ENCODE results near the gene ERI3.

Gene ERI3, protein sequence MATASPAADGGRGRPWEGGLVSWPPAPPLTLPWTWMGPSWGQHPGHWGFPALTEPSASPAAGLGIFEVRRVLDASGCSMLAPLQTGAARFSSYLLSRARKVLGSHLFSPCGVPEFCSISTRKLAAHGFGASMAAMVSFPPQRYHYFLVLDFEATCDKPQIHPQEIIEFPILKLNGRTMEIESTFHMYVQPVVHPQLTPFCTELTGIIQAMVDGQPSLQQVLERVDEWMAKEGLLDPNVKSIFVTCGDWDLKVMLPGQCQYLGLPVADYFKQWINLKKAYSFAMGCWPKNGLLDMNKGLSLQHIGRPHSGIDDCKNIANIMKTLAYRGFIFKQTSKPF

DNA sequence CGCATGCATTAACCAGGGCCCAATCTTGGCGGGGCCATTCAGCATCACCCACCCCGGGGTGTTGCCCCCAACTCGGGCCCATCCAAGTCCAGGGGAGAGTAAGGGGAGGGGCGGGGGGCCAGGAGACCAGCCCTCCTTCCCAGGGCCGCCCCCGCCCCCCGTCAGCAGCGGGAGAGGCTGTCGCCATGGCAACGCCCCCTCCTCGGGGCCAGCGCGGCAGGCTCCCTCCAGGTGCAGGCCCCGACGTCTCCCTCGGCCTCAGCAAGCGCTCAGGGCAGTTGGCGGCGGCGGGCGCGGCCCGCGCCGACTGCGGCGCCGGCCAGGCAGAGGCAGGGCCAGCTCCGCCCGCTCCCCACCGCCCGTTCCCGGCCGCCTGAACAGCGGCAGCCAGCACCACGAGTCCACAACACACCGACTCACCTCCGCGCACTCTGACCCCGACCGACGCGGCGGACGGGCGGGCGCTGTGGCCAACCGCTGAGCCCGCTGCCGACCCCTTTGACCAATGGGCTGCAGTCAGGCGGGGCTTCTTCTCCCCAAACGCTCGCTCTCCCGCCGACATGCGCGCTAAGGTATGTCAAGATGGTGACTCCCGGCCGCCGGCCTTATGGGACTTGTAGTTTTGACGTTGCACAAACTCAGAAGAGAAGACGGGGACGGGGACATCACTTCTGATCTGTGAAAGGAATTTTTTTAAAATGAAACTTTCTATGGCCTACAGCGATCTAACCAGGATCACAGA is at the start of gene ERI3:
Gene ERI3 (minus strand): TSS at position 418 of the 742 bp plus-strand sequence. CDS start 231 bp downstream, at position 187.
- no peaks in the 10 kb centered on the region for H3K9me3 Mint-ChIP-seq
- no peaks in the 10 kb centered on the region for H3K27me3 Mint-ChIP-seq
- peaks cover 49% of the 10 kb centered on the region for H3K4me1 Mint-ChIP-seq
- H3K4me3 Mint-ChIP-seq: peak within 1 kb of the TSS; percentile 91 to 93
- ATAC-seq: peak; percentile 99
- DNase-seq: peak; percentile 96 to 97
- H3K27ac Mint-ChIP-seq: peak within 1 kb of the TSS; percentile 92 to 97

DNA sequence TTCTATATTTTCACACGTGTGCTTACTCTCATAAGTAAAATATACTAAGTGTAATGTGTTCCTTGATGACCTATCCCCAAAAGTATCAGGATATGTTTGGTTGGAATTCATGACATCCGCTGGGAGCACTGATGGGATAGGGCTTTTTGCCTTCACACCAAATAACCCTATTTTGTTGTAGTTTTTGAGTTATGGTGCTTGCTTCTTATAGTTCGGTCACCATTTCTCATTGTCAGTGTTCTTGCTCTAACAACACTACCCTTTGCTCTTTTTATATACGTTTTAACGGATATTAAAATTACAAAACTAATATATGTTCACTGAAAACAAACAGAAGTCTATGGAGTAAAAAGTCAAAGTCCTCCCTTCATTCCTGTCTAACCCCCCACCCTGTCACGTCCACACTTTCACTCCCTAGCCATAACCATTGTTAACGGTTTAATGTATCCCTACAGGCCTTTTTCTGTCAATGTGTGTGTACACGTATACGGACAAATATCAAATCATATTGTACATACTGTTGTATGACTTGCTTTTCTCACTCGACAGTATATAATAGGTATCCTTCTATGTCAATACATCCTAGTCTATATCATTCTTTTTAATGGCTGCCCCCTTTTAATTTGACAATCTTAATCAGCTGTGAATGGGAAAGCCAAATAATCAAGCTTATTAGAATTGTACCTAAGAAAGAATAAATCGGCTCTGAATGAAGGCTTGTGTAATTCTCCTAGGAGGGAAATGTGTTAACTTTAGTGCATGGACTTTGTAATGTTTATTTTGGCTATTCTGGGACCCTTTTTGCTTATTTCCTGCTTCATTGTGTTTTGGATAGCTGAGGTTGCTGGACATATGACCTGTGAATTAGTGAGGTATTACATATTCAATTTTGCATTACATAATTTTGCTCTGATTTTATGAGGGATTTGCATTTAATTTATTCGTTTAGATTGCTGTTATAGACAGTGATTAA is 46.5 kb upstream of the ERI3 start:
- H3K9me3 Mint-ChIP-seq: no peaks in the 10 kb centered on the region

DNA sequence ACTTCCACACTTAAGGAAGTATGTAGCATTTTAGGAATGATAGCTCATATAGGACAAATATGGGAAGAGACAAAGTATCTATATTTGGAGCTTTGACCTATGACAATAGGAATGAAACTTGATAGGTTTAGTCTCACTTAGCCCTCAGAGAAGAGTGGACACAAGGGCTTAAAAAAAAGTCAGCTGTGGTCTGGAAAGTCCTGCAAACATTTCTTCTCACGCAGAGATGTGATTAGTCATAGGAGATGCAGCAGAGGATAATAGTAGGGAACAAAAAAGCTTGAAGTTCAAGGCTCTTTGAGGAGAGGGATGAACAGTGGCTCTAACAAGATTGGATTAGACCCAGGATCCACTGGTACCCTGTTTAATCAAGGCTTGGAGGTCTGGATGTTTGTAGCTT is 35.2 kb upstream of the ERI3 start:
- DNase-seq (no peak), ATAC-seq (no peak)
- Mint-ChIP-seq H3K4me1 (no peaks in the 10 kb centered on the region), H3K27ac (no peak overlapping the region), H3K4me3 (no peak overlapping the region), H3K27me3 (peaks cover 4% of the 10 kb centered on the region), H3K9me3 (no peaks in the 10 kb centered on the region)

More for the DNA sequence above, 46.5 kb upstream of the ERI3 start:
- ATAC-seq (no peak), DNase-seq (no peak)
- H3K4me3 Mint-ChIP-seq: no peak overlapping the region
- H3K4me1 Mint-ChIP-seq: peaks cover 18% of the 10 kb centered on the region
- H3K27ac Mint-ChIP-seq: no peak overlapping the region
- peaks cover 54% of the 10 kb centered on the region for H3K27me3 Mint-ChIP-seq

DNA sequence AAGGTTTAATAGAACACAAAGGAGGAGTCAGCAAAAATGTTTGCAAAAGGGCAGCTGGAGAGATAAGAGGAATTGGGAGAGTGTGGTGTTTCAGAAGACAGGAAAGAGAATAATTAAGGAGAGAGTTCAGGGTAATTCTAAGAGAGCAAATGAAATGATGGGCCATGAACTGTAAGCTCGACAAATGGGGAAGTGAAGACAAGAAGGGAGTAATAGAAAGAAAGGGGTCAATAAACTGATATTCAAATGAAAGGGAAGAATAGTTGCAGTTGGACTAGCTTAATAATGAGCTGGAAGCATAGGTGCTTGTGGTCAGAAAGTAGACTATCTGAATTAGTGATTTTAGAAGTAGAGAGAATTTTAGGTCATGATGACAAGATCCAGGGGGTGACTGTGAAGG is 34.4 kb upstream of the ERI3 start:
- Mint-ChIP-seq H3K9me3 (no peaks in the 10 kb centered on the region), H3K4me3 (no peak overlapping the region), H3K27ac (no peak overlapping the region), H3K4me1 (no peaks in the 10 kb centered on the region), H3K27me3 (no peaks in the 10 kb centered on the region)
- no peak for ATAC-seq
- no peak for DNase-seq

DNA sequence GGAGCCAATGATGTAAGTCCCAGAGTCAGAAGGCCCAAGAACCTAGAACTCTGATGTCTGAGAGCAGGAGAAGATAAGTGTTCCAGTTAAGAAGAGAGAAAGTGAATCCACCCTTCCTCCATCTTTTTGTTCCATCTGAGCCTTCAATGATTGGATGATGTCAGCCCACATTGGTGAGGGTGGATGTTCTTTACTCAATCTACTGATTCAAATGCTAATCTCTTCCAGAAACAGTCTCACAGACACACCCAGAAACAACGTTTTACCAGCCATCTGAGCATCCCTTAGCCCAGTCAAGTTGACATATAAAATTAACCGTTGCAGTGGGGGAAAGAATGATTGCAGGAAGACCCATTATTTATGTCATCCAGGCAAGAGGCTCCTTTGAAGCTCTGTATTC is 33.5 kb upstream of the ERI3 start:
- H3K4me1 Mint-ChIP-seq: no peaks in the 10 kb centered on the region
- no peak overlapping the region for H3K4me3 Mint-ChIP-seq
- H3K9me3 Mint-ChIP-seq: no peaks in the 10 kb centered on the region
- ATAC-seq (no peak), DNase-seq (no peak)
- H3K27me3 Mint-ChIP-seq: no peaks in the 10 kb centered on the region
- no peak overlapping the region for H3K27ac Mint-ChIP-seq

DNA sequence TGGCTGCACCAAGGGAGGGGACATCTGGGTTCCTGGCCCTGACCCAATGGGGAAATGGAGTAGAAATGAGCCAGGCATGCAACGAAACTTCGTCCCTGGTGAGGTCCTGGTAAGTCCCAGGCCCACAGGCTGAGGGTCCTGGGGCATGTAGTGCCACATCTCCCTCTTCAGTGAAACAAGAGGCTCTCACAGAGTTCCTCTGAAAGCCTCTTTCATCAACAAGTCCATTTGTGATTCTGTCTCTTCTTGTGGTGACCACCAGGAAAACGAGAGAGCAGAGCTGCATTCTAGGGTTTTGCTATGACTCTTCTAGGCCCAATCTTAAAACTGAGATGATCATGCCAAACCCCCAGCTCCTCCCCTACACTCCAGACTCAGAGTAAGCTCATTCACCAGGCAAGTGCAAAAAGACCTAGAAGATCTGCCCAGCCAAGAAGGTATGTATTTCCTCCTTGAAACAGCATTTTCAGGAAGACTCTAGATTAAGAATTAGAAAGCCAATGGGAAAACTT is 25.7 kb upstream of the ERI3 start:
- no peak for DNase-seq
- no peak overlapping the region for H3K4me3 Mint-ChIP-seq
- no peaks in the 10 kb centered on the region for H3K27me3 Mint-ChIP-seq
- no peaks in the 10 kb centered on the region for H3K9me3 Mint-ChIP-seq
- no peaks in the 10 kb centered on the region for H3K4me1 Mint-ChIP-seq
- H3K27ac Mint-ChIP-seq: no peak overlapping the region
- ATAC-seq: no peak

DNA sequence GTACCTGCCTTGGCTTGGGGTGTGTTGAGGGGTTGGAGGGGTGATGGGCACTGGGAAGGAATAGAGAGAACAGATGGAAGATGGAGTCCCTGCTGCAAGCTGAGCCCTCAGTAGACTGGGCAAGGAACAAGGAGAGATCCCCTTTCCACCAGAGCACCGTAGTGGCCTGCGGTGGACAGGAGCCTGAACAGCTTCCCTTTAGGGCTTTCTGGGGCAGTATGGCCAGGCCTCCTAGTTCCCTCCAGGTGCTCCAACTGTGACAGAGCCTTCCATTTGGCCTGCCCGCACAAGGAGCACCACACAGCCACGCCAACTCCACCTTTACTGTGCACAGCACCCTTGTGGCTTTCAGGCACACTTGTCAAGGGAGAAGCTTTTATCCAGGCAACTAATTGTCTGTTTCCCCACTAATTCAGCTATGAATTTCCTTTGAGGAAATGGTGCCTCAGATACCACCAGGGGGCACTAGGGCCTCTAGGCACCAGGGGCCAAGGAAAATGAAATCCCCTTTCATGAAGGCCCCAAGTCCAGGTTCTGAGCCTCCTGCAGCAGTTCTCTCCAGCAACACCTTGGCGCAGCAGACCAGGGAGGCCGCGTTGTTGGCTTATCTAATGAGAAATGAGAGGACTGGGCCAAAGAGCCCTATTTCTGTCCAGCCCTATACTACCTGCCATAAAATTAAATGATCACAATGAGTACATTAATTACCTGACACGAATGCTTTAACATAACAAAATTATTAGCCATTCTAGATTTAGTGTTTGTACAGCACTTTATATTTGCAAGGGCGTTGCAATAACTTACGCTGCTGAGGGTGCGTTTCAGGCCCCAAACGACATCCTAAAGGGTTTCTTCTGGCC is 23.1 kb upstream of the ERI3 start:
- no peaks in the 10 kb centered on the region for H3K4me1 Mint-ChIP-seq
- no peak overlapping the region for H3K4me3 Mint-ChIP-seq
- H3K27ac Mint-ChIP-seq: no peak overlapping the region
- DNase-seq: peak; percentile 43 to 46
- peak; percentile 58 for ATAC-seq
- H3K27me3 Mint-ChIP-seq: no peaks in the 10 kb centered on the region
- H3K9me3 Mint-ChIP-seq: no peaks in the 10 kb centered on the region

DNA sequence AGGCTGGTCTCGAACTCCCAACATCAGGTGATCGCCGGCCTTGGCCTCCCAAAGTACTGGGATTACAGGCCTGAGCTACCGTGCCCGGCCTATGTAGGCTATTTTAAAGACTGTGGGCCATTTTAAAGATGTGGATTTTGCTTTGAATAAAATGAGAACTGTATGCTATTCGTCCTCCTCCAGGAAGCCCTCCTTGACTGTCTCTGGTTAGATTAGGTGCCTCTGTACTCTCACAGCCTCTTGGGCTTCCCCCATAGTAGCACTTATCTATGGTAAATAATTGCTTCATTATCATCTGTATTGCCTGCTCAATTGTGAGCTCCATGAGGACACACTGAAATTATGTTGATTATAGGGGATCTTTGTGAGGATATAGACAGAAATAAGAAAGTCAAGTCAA is 20.5 kb upstream of the ERI3 start:
- no peak overlapping the region for H3K27ac Mint-ChIP-seq
- DNase-seq (no peak), ATAC-seq (no peak)
- no peak overlapping the region for H3K4me3 Mint-ChIP-seq
- no peaks in the 10 kb centered on the region for H3K9me3 Mint-ChIP-seq
- no peaks in the 10 kb centered on the region for H3K4me1 Mint-ChIP-seq
- H3K27me3 Mint-ChIP-seq: no peaks in the 10 kb centered on the region

DNA sequence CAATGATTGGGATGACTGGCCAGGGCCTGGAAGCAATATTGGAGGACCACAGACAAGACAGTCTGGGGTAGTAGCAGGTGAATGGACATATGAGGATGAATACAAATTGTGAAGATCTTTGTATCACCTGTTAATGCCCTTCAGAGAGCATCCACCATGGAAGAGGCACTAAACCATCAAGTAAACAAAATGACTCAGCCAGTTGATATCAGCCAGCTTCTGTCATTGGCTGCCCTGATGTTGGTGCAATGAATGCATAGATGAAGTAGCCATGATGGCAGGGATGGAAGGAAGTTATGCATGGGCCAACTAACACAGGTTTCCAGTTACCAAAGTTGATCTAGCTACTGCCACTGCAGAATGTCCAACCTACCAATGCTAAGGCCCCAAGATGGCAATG is 16.1 kb upstream of the ERI3 start:
- Mint-ChIP-seq H3K4me3 (no peak overlapping the region), H3K27ac (no peak overlapping the region), H3K4me1 (no peaks in the 10 kb centered on the region), H3K27me3 (peaks cover 8% of the 10 kb centered on the region), H3K9me3 (no peaks in the 10 kb centered on the region)
- ATAC-seq (no peak), DNase-seq (no peak)

DNA sequence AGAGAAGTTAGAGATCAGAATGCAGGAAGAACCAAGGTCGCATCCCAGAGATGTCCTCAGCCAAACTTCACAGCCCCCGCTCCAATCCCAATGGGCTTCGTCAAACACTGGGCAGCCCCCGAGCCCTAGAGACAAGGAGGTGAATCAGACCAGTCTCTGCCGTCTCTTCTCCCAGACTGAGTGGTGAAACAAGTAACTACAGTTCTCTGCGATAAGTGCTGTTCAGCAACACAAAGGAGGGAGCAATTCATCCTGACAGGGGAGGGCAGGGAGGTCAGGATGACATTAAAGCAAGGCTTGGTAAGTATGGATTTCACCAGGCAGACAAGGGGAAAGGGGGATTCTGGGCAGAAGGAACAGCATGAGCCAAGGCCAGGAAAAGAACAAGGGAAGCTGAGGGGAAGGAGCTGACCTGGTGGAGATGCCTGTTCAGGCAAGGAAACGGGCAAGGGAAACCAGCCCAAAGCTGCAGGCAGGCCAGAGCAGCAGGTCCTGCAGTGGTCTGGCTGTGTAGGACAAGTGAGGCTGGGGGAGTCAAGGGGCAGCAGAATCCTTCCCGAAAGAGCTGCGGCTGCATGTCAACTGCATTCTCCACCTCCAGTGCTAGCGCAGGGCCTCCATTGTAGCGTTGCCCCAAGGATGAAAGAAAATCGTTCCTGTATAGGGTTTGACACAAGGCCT is 13.6 kb upstream of the ERI3 start:
- DNase-seq (no peak), ATAC-seq (no peak)
- Mint-ChIP-seq H3K27ac (no peak overlapping the region), H3K4me1 (no peaks in the 10 kb centered on the region), H3K27me3 (peaks cover 8% of the 10 kb centered on the region), H3K9me3 (no peaks in the 10 kb centered on the region), H3K4me3 (no peak overlapping the region)

DNA sequence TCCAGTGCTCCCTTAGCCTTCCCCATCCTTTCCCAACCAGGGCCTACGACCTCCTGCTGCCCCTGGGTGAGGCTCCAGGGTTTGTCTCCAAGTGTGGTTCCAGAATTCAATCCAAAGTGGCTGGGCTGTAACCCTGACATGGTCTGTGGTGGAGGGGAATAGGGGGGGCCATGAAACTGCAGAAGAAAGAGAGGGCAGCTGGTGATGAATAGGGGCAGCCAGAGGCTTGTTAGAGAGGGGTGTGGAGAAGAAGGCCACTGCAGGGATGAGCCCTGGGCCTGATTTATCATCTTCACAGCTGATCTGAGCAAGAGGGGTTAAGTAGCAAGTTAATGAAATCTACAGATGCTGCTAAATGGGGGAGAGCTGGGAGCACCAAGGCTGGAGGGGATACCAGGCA is 12.9 kb upstream of the ERI3 start:
- no peak for ATAC-seq
- H3K4me3 Mint-ChIP-seq: no peak overlapping the region
- no peaks in the 10 kb centered on the region for H3K9me3 Mint-ChIP-seq
- no peak for DNase-seq
- H3K4me1 Mint-ChIP-seq: no peaks in the 10 kb centered on the region
- H3K27ac Mint-ChIP-seq: peak overlapping the region in 1 of 2 donors; percentile 3
- H3K27me3 Mint-ChIP-seq: peaks cover 10% of the 10 kb centered on the region

DNA sequence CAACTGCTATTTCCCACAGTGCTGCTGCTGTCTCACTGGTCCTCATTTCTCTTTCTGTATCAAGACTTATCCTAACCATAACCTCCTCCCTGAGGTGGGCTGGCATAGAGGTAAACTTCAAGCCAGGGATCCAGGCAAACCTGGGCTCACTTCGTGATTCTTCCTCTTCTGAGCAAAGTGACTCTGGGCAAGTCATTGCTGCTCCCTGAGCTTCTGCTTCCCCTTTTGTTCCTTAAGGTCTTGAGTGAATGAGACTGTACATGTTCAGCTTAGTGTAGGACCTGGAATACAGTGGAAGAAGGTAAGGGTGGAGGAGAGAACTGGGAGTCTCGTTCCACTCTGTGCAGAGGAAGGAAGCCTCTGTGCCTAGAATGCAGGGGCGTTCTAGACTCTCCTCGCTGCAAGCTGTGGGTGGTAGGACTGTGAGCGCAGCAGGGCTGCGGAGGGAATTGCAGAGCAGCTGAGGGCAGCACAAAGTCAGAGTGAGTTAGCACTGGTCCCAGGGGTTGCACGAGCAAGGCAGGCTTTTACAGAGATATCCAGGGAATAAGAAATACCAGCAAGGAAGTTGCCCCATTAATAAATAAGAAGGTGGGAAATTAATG is 11.4 kb upstream of the ERI3 start:
- ATAC-seq: no peak
- Mint-ChIP-seq H3K9me3 (no peaks in the 10 kb centered on the region), H3K27ac (no peak overlapping the region), H3K4me3 (no peak overlapping the region), H3K27me3 (peaks cover 14% of the 10 kb centered on the region), H3K4me1 (no peaks in the 10 kb centered on the region)
- DNase-seq: no peak

DNA sequence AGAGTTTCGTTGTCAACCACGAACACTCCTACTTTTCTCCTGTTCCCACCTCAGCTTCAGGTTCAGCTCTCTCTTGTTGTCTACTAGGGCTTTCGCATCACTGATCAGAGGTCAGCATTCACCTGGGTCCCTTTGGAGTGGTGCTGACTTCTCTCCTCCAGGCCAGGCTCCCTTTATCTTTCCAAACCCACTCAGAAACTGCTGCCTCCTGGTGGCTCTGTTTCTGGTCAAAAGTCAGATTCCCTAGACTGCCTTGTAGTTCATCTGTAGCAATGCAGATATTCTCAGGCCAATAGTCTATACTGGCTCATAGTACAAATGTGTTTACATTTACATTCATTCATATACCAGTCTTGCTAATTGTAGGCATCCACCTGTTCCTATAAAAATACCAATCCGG is 6.4 kb upstream of the ERI3 start:
- H3K27ac Mint-ChIP-seq: no peak overlapping the region
- ATAC-seq (no peak), DNase-seq (no peak)
- H3K9me3 Mint-ChIP-seq: no peaks in the 10 kb centered on the region
- H3K27me3 Mint-ChIP-seq: peaks cover 7% of the 10 kb centered on the region
- no peak overlapping the region for H3K4me3 Mint-ChIP-seq
- no peaks in the 10 kb centered on the region for H3K4me1 Mint-ChIP-seq

Measured in stimulated activated naive CD8-positive, alpha-beta T cell treated with anti-CD3 and anti-CD28 coated beads, Interleukin-15, amount 100 ng/mL, for 72 hours (primary cell).